Kidney (tissue), 14 donors: ENCODE measurements around the gene CUX1. TPM values are rescaled to one million over a fixed set of nuclear protein-coding genes. Genes with fewer than 3 reads are reported as not detected.

Experiments
- DNase-seq, 5 donors: peaks; one replicate each; pipeline ENCODE4 v3.0.0-alpha.2; 2013 to 2020
- FAIRE-seq: peaks from 2 replicates; lab custom pipeline; 2012; peaks lifted over from hg19 to GRCh38; lab: Jason Lieb, UNC
- H3K27ac ChIP-seq, 2 donors: one replicate each; pipeline ENCODE4 v1.7.0; 2013; ENCODE audit warnings: low read depth in 2 of 2, low read length in 2 of 2, inconsistent platforms in 1 of 2
- H3K27me3 ChIP-seq: one replicate; pipeline ENCODE4 v1.7.1; 2013; ENCODE audit warnings: low read length, inconsistent platforms; ENCODE audit not compliant: control insufficient read depth, insufficient read depth
- H3K36me3 ChIP-seq, 3 donors: one replicate each; pipeline versions ENCODE4 v1.7.0 to v1.7.1; 2013; ENCODE audit warnings: low read length in 3 of 3, control low read depth in 1 of 3, inconsistent platforms in 1 of 3; ENCODE audit not compliant: insufficient read depth in 3 of 3, control insufficient read depth in 2 of 3
- H3K4me1 ChIP-seq, 3 donors: one replicate each; pipeline versions ENCODE4 v1.7.0 to v1.7.1; 2013; ENCODE audit warnings: low read length in 3 of 3, inconsistent platforms in 1 of 3, low read depth in 1 of 3; ENCODE audit not compliant: control insufficient read depth in 2 of 3, insufficient read depth in 2 of 3
- H3K4me3 ChIP-seq, 3 donors: one replicate each; pipeline versions ENCODE4 v1.7.0 to v1.8.1; 2013; ENCODE audit warnings: low read length in 3 of 3, control low read depth in 1 of 3, inconsistent platforms in 1 of 3
- H3K9ac ChIP-seq, 3 donors: one replicate each; pipeline versions ENCODE4 v1.7.0 to v1.7.1; 2013; ENCODE audit warnings: low read length in 3 of 3, control low read depth in 1 of 3, inconsistent platforms in 1 of 3
- H3K9me3 ChIP-seq, 3 donors: one replicate each; pipeline versions ENCODE4 v1.7.0 to v1.7.1; 2013; ENCODE audit warnings: low read length in 3 of 3, control low read depth in 1 of 3, inconsistent platforms in 1 of 3; ENCODE audit not compliant: control insufficient read depth in 2 of 3, insufficient read depth in 1 of 3
- CTCF ChIP-seq: IDR thresholded peaks from 3 replicates; pipeline ENCODE4 v1.5.1; 2012; ENCODE audit warnings: mild to moderate bottlenecking, moderate library complexity, borderline replicate concordance; ENCODE audit not compliant: insufficient read depth; ENCODE audit errors: extremely low read depth
- intact Hi-C: fragments of 100-400 bp; cut with DNase I; formaldehyde crosslinking; loops from one replicate; pipeline ENCODE4 v1.11.1; 2022
- polyA plus RNA-seq: library from polyadenylated mRNA; stranded (reverse); fragments of 350-450 nt; fragmentation: Illumina TruSeq; extraction: RNeasy Lipid Tissue Mini Kit (QIAGEN cat#74804); gene quantifications from one replicate; pipeline ENCODE4 v1.2.3, GENCODE V29; 2014; ENCODE audit warnings: low read depth, low replicate concordance; ENCODE audit not compliant: insufficient read depth
- total RNA-seq: library from RNA; stranded (reverse); fragmentation: NEBNext Ultra II Directional; extraction: Animal tissue kit (Norgen Biotek cat#: 25700); gene quantifications from one replicate; pipeline ENCODE4 v1.2.1, GENCODE V29; 2021
- donor health status: control.
- donor health status: control.
- donor health status: control.
- donor health status: control.
- donor health status: control.
- donor health status: DM: yes; HTN: yes; CAD: no.
- donor health status: Normal renal cell carcinoma (clear cell type).

The CUX1 gene
- total and polyA plus RNA-seq, 2 donors from 2014 or later: 71.4 to 126 TPM

GRCh38 chr7:102319671-102320070, 502.2 kb downstream of the CUX1 start:
- peaks cover 0 to 6% (median 0%) of the 10 kb centered on the region in 3 donors for H3K4me1 ChIP-seq
- intact Hi-C loops: no loop called here
- no peak overlapping the region for H3K9ac ChIP-seq
- H3K27me3 ChIP-seq: no peaks in the 10 kb centered on the region
- H3K9me3 ChIP-seq: no peaks in the 10 kb centered on the region
- no peak overlapping the region for H3K4me3 ChIP-seq
- H3K27ac ChIP-seq: no peak overlapping the region
- TF ChIP-seq CTCF: no peak
- H3K36me3 ChIP-seq: no peaks in the 10 kb centered on the region
- FAIRE-seq (no peak), DNase-seq (no peak)

- no peak for DNase-seq
- Histone ChIP-seq H3K4me3 (no peak overlapping the region), H3K27me3 (no peaks in the 10 kb centered on the region), H3K9me3 (no peaks in the 10 kb centered on the region), H3K27ac (no peak overlapping the region), H3K9ac (no peak overlapping the region), H3K36me3 (no peaks in the 10 kb centered on the region), H3K4me1 (peaks cover 0 to 6% (median 0%) of the 10 kb centered on the region in 3 donors)
- no peak for FAIRE-seq
- no peak for TF ChIP-seq CTCF
- intact Hi-C loops: no loop called here
These were observed 502.8 kb downstream of the CUX1 start for GRCh38 chr7:102320181-102320580.

- no peaks in the 10 kb centered on the region for H3K27me3 ChIP-seq
- TF ChIP-seq CTCF: no peak
- intact Hi-C loops: no loop called here
- H3K27ac ChIP-seq: no peak overlapping the region
- no peak for DNase-seq
- no peak for FAIRE-seq
- H3K9ac ChIP-seq: no peak overlapping the region
- no peak overlapping the region for H3K4me3 ChIP-seq
- peaks cover 0 to 6% (median 0%) of the 10 kb centered on the region in 3 donors for H3K4me1 ChIP-seq
- H3K36me3 ChIP-seq: no peaks in the 10 kb centered on the region
- no peaks in the 10 kb centered on the region for H3K9me3 ChIP-seq
These were observed 503.4 kb downstream of the CUX1 start for GRCh38 chr7:102320601-102321350.
